ENCODE measurements around the gene SLC22A12.
A peak's percentile ranks its signal among the peaks of the same experiment; 100 is the strongest.

SLC22A12 gene

DNA sequence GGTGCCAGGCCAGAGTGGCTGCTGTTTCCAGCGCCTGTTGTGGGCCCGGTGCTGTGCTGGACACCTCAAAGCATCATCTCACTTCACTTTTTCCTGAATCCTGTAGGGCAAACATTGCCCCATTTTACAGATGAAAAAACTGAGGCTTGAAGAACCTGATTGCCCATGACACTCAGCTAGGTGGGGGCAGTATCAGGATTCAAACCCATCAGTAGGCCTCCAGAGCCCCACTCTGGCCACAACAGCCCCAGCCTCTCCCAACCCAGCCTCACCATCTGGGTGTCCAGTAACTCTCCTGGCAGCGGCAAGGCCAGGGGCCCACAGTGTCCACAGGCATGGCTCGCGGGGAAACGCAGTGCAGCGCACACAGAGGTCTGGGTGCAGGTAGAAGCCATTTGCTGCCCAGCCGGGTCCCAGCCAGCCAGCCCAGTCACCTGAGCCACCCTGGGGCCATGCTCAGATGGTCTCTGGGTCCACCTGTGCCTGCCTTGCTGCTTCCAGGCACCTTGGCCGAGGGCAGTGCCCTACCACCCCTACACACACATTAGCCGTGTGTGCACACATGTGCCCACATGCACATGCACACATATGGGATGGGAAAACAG lies 11.5 kb downstream of the SLC22A12 start:
- H4K91ac ChIP-seq (ENCODE audit: low read depth, low read length): no peak overlapping the region
- H3K23ac ChIP-seq (ENCODE audit: low read length): no peak overlapping the region
- no peak overlapping the region for H3K4me2 ChIP-seq (ENCODE audit: low read length)
- no peak overlapping the region for H4K8ac ChIP-seq (ENCODE audit: low read depth, low read length)
- no peaks in the 10 kb centered on the region for H3K79me2 ChIP-seq (ENCODE audit: control insufficient read depth, insufficient read depth, low read length, poor library complexity)
- no peak overlapping the region for H2BK5ac ChIP-seq (ENCODE audit: low read depth, low read length, poor library complexity)
- no peaks in the 10 kb centered on the region for H3K4me1 ChIP-seq (ENCODE audit: control insufficient read depth in 1 of 2, insufficient read depth in 2 of 2, low read length in 2 of 2)
- H2AK5ac ChIP-seq (ENCODE audit: low read length): no peak overlapping the region
- no peak overlapping the region for H2AFZ ChIP-seq (ENCODE audit: insufficient read depth, low read length, poor library complexity)
- H3K27ac ChIP-seq (ENCODE audit: low read depth, low read length): no peak overlapping the region
- H3K14ac ChIP-seq (ENCODE audit: low read length): no peak overlapping the region
- no peak overlapping the region for H4K12ac ChIP-seq (ENCODE audit: low read depth, low read length)
- H3K4me3 ChIP-seq (ENCODE audit: low read depth, low read length): peak overlapping the region; percentile 18
- H2BK120ac ChIP-seq (ENCODE audit: insufficient read depth, low read length, poor library complexity): no peak overlapping the region
- peaks cover 7% of the 10 kb centered on the region for H3K9me3 ChIP-seq (ENCODE audit: insufficient read depth, low read depth, low read length)
- no peak overlapping the region for H3K18ac ChIP-seq (ENCODE audit: low read length)
- no peaks in the 10 kb centered on the region for H3K36me3 ChIP-seq (ENCODE audit: control insufficient read depth in 1 of 2, insufficient read depth in 2 of 2, low read length in 2 of 2)
- no peak overlapping the region for H2BK12ac ChIP-seq (ENCODE audit: low read length)
- no CpG with 5 or more reads among the region's 10 CpGs for WGBS (ENCODE audit: extremely low coverage, insufficient coverage, insufficient read length)
- H3K79me1 ChIP-seq (ENCODE audit: low read length): no peaks in the 10 kb centered on the region
- H3K4ac ChIP-seq (ENCODE audit: low read depth, low read length): no peak overlapping the region
- DNase-seq: no peak
- H3K27me3 ChIP-seq (ENCODE audit: insufficient read depth, low read length): no peaks in the 10 kb centered on the region
- no peak overlapping the region for H3K9ac ChIP-seq (ENCODE audit: low read length)

DNA sequence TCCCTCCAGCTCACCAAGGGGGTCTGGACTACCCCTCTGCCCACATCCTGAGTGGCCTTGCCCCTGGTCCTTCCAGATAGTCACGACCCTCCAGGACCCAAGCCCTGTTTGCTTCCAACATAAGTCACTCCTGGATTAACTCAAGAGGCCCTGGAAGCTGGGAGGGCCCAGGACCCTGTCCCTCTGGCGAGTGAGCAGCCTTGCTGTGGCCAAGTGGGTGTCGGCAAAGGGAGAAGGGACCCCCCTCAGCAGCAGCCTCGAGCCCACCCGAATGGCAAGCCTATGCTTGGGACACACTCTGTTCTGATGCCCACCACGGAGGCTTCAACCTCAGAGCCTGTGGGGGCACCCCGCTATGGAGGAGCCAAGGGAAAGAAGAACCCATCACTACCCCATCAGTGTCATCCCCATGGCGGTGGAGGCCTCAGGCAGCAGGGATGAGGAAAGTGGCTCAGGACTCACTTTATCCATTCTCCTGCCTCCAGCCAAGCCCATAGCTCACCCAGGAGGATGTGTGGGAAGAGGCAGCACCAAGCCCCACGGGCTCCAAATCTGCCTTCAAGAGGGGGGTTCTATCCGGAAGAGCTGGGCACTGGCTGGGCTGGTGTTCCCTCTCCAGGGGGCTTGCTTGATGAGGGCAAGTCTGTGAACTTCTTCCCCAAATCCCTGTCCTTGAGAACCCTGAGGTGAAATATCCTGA lies 12.5 kb downstream of the SLC22A12 start:
- H3K4me3 ChIP-seq (ENCODE audit: low read depth, low read length): no peak overlapping the region
- H3K36me3 ChIP-seq (ENCODE audit: control insufficient read depth in 1 of 2, insufficient read depth in 2 of 2, low read length in 2 of 2): no peaks in the 10 kb centered on the region
- no peak overlapping the region for H3K23ac ChIP-seq (ENCODE audit: low read length)
- H2AK5ac ChIP-seq (ENCODE audit: low read length): no peak overlapping the region
- no peaks in the 10 kb centered on the region for H3K79me1 ChIP-seq (ENCODE audit: low read length)
- no peak overlapping the region for H3K14ac ChIP-seq (ENCODE audit: low read length)
- H3K9me3 ChIP-seq (ENCODE audit: insufficient read depth, low read depth, low read length): no peaks in the 10 kb centered on the region
- no peak overlapping the region for H3K4me2 ChIP-seq (ENCODE audit: low read length)
- H3K27me3 ChIP-seq (ENCODE audit: insufficient read depth, low read length): no peaks in the 10 kb centered on the region
- H2AFZ ChIP-seq (ENCODE audit: insufficient read depth, low read length, poor library complexity): no peak overlapping the region
- H4K91ac ChIP-seq (ENCODE audit: low read depth, low read length): no peak overlapping the region
- H4K8ac ChIP-seq (ENCODE audit: low read depth, low read length): no peak overlapping the region
- no peak overlapping the region for H2BK120ac ChIP-seq (ENCODE audit: insufficient read depth, low read length, poor library complexity)
- WGBS (ENCODE audit: extremely low coverage, insufficient coverage, insufficient read length): no CpG with 5 or more reads among the region's 10 CpGs
- no peak overlapping the region for H2BK5ac ChIP-seq (ENCODE audit: low read depth, low read length, poor library complexity)
- no peak overlapping the region for H3K9ac ChIP-seq (ENCODE audit: low read length)
- no peak overlapping the region for H3K18ac ChIP-seq (ENCODE audit: low read length)
- H2BK12ac ChIP-seq (ENCODE audit: low read length): no peak overlapping the region
- no peak overlapping the region for H3K27ac ChIP-seq (ENCODE audit: low read depth, low read length)
- DNase-seq: no peak
- no peaks in the 10 kb centered on the region for H3K4me1 ChIP-seq (ENCODE audit: control insufficient read depth in 1 of 2, insufficient read depth in 2 of 2, low read length in 2 of 2)
- H3K4ac ChIP-seq (ENCODE audit: low read depth, low read length): no peak overlapping the region
- H4K12ac ChIP-seq (ENCODE audit: low read depth, low read length): no peak overlapping the region
- no peaks in the 10 kb centered on the region for H3K79me2 ChIP-seq (ENCODE audit: control insufficient read depth, insufficient read depth, low read length, poor library complexity)

DNA sequence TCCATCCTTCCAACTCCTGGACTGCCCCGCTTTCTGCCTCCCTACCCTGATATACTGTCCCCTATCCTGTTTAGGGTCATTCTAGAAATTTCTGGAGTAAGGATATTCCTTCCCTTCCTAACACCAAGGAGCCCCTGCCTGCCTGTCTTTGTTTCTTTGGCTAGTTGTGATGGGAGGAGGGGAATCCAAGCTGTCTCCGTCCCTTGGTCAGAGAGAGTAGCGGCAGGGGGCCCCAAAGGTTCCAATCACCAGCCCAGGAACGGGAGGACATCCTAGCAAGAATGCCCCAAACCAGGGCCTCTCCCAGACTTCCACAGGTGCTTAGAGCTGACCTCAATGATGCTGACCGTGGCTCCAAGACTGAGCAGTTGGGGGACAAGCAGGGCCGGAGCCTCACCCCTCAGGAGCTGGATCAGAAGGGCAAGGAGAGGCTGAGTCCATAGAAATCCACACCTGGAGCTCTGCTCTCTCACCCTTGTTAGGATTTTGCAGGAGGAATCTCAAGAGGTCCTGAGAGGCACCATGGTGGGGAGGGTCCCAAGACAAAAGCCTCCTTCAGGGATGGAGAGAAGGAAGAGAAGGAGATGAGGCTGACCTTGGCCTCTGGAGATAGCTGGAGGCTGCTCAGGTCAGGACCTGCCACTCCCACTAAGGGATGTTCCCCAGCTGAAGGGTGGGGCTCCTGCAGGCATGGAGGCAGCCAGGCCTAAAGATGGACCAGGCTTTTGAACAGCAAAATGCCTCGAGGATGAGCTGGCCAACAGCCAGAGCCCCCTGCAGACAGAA lies 13.6 kb downstream of the SLC22A12 start:
- Histone ChIP-seq H3K27ac (ENCODE audit: low read depth, low read length) (no peak overlapping the region), H3K4me2 (ENCODE audit: low read length) (no peak overlapping the region), H2BK120ac (ENCODE audit: insufficient read depth, low read length, poor library complexity) (no peak overlapping the region), H3K36me3 (ENCODE audit: control insufficient read depth in 1 of 2, insufficient read depth in 2 of 2, low read length in 2 of 2) (no peaks in the 10 kb centered on the region), H3K14ac (ENCODE audit: low read length) (no peak overlapping the region), H2BK5ac (ENCODE audit: low read depth, low read length, poor library complexity) (no peak overlapping the region), H3K9ac (ENCODE audit: low read length) (no peak overlapping the region), H4K91ac (ENCODE audit: low read depth, low read length) (no peak overlapping the region), H2BK12ac (ENCODE audit: low read length) (no peak overlapping the region), H3K79me1 (ENCODE audit: low read length) (no peaks in the 10 kb centered on the region), H3K23ac (ENCODE audit: low read length) (no peak overlapping the region), H3K27me3 (ENCODE audit: insufficient read depth, low read length) (no peaks in the 10 kb centered on the region), H4K12ac (ENCODE audit: low read depth, low read length) (no peak overlapping the region), H3K9me3 (ENCODE audit: insufficient read depth, low read depth, low read length) (peaks cover under 1% of the 10 kb centered on the region), H3K4me3 (ENCODE audit: low read depth, low read length) (no peak overlapping the region), H2AFZ (ENCODE audit: insufficient read depth, low read length, poor library complexity) (no peak overlapping the region), H3K18ac (ENCODE audit: low read length) (no peak overlapping the region), H3K4me1 (ENCODE audit: control insufficient read depth in 1 of 2, insufficient read depth in 2 of 2, low read length in 2 of 2) (no peaks in the 10 kb centered on the region), H4K8ac (ENCODE audit: low read depth, low read length) (no peak overlapping the region), H2AK5ac (ENCODE audit: low read length) (no peak overlapping the region), H3K79me2 (ENCODE audit: control insufficient read depth, insufficient read depth, low read length, poor library complexity) (no peaks in the 10 kb centered on the region), H3K4ac (ENCODE audit: low read depth, low read length) (no peak overlapping the region)
- no peak for DNase-seq
- no CpG with 5 or more reads among the region's 7 CpGs for WGBS (ENCODE audit: extremely low coverage, insufficient coverage, insufficient read length)

DNA sequence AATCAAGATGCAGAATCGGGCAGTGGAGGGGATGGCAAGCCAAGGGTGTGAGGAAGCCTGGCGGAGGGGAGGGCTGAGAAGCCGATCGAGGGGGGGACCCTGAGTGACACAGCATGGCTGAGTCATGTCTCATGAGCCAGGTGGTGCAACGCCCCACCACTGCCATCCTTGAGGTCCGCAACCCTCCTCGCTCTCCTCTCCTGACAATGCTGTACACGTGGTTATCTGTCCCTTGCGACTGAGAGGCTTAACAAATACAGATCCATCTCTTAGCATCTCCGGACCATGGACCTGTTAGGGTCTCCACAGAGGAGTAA lies 14.2 kb downstream of the SLC22A12 start:
- Histone ChIP-seq H3K27ac (ENCODE audit: low read depth, low read length) (no peak overlapping the region), H2AK5ac (ENCODE audit: low read length) (no peak overlapping the region), H3K4me2 (ENCODE audit: low read length) (no peak overlapping the region), H3K9ac (ENCODE audit: low read length) (no peak overlapping the region), H3K79me1 (ENCODE audit: low read length) (no peaks in the 10 kb centered on the region), H2BK5ac (ENCODE audit: low read depth, low read length, poor library complexity) (no peak overlapping the region), H3K79me2 (ENCODE audit: control insufficient read depth, insufficient read depth, low read length, poor library complexity) (no peaks in the 10 kb centered on the region), H4K12ac (ENCODE audit: low read depth, low read length) (no peak overlapping the region), H2BK12ac (ENCODE audit: low read length) (no peak overlapping the region), H3K27me3 (ENCODE audit: insufficient read depth, low read length) (no peaks in the 10 kb centered on the region), H4K91ac (ENCODE audit: low read depth, low read length) (no peak overlapping the region), H3K9me3 (ENCODE audit: insufficient read depth, low read depth, low read length) (peaks cover 2% of the 10 kb centered on the region), H3K14ac (ENCODE audit: low read length) (no peak overlapping the region), H3K23ac (ENCODE audit: low read length) (no peak overlapping the region), H3K4ac (ENCODE audit: low read depth, low read length) (no peak overlapping the region), H3K4me3 (ENCODE audit: low read depth, low read length) (no peak overlapping the region), H3K18ac (ENCODE audit: low read length) (no peak overlapping the region), H2AFZ (ENCODE audit: insufficient read depth, low read length, poor library complexity) (no peak overlapping the region), H3K4me1 (ENCODE audit: control insufficient read depth in 1 of 2, insufficient read depth in 2 of 2, low read length in 2 of 2) (no peaks in the 10 kb centered on the region), H3K36me3 (ENCODE audit: control insufficient read depth in 1 of 2, insufficient read depth in 2 of 2, low read length in 2 of 2) (no peaks in the 10 kb centered on the region), H4K8ac (ENCODE audit: low read depth, low read length) (no peak overlapping the region), H2BK120ac (ENCODE audit: insufficient read depth, low read length, poor library complexity) (no peak overlapping the region)
- no peak for DNase-seq
- WGBS (ENCODE audit: extremely low coverage, insufficient coverage, insufficient read length): no CpG with 5 or more reads among the region's 10 CpGs
